Neural cell (in vitro differentiated cells): ENCODE measurements around the gene MEGF6.

ENCODE experiments used
- EP300 ChIP-seq: fragments of 450-650 bp; conservative IDR thresholded peaks from 2 replicates; pipeline ENCODE4 v1.6.1; 2014; ENCODE audit warnings: antibody characterized with exemption, mild to moderate bottlenecking, moderate library complexity; ENCODE audit not compliant: poor library complexity, severe bottlenecking
- SMC3 ChIP-seq: fragments of 450-650 bp; conservative IDR thresholded peaks from 2 replicates; pipeline ENCODE4 v1.6.1; 2014; ENCODE audit warnings: antibody characterized with exemption, mild to moderate bottlenecking, moderate library complexity; ENCODE audit not compliant: poor library complexity
- TF ChIP-seq, protein P1 (sequence below): fragments of 450-650 bp; IDR thresholded peaks from 2 replicates; pipeline ENCODE4 v1.5.1; 2014; ENCODE audit warnings: antibody characterized with exemption, mild to moderate bottlenecking, moderate library complexity; ENCODE audit not compliant: poor library complexity, severe bottlenecking

DNA sequence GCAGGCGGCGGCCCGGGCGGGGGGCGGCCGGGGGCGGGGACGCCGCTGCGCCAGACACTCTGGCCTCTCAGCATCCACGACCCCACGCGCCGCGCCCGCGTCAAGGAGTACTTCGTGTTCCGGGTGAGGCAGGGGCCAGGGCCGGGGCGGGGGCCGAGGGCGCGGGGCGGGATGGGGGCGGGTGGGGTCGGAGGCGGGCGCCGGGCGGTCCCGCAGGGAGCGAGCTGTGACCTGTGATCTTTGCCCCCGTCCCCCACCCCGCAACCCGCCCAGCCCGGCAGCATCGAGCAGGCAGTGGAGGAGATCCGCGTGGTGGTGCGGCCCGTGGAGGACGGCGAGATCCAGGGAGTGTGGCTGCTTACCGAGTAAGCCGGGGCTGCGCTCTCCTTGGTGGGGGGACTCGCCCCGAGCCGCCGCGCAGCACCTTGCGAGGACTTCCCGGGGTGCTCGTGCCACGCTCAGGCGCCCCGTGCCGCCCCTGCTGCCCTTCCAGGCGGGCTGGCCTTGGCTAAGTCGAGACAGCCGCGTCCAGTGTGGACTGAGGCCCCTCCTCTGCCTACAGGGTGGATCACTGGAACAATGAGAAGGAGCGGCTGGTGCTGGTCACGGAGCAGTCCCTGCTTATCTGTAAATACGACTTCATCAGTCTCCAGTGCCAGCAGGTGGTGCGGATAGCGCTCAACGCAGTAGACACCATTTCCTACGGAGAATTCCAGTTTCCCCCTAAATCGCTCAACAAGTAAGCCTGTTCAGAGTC, 14.0 kb upstream of the MEGF6 start:
- TF ChIP-seq, protein P1, sequence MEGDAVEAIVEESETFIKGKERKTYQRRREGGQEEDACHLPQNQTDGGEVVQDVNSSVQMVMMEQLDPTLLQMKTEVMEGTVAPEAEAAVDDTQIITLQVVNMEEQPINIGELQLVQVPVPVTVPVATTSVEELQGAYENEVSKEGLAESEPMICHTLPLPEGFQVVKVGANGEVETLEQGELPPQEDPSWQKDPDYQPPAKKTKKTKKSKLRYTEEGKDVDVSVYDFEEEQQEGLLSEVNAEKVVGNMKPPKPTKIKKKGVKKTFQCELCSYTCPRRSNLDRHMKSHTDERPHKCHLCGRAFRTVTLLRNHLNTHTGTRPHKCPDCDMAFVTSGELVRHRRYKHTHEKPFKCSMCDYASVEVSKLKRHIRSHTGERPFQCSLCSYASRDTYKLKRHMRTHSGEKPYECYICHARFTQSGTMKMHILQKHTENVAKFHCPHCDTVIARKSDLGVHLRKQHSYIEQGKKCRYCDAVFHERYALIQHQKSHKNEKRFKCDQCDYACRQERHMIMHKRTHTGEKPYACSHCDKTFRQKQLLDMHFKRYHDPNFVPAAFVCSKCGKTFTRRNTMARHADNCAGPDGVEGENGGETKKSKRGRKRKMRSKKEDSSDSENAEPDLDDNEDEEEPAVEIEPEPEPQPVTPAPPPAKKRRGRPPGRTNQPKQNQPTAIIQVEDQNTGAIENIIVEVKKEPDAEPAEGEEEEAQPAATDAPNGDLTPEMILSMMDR: no peak
- TF ChIP-seq SMC3 (no peak), EP300 (no peak)
